Muscle of leg (tissue), 11 donors: Measurements from ENCODE around the gene TMEM242. TPM values are rescaled to one million over a fixed set of nuclear protein-coding genes. Genes with fewer than 3 reads are reported as not detected.

Experiments
- DNase-seq: peaks from one replicate; pipeline ENCODE4 v3.0.0; 2013
- H3K27ac ChIP-seq: one replicate; pipeline ENCODE4 v1.5.1; 2013; ENCODE audit warnings: mild to moderate bottlenecking, low read length, control low read depth
- H3K27me3 ChIP-seq: one replicate; pipeline ENCODE4 v1.6.1; 2013; ENCODE audit warnings: low read length; ENCODE audit not compliant: control insufficient read depth, insufficient read depth
- H3K36me3 ChIP-seq: one replicate; pipeline ENCODE4 v1.6.1; 2013; ENCODE audit warnings: low read length; ENCODE audit not compliant: control insufficient read depth, insufficient read depth
- H3K4me1 ChIP-seq: one replicate; pipeline ENCODE4 v1.6.1; 2013; ENCODE audit warnings: low read length; ENCODE audit not compliant: control insufficient read depth, insufficient read depth
- H3K4me3 ChIP-seq: one replicate; pipeline ENCODE4 v1.5.1; 2013; ENCODE audit warnings: low read length, control low read depth
- H3K9me3 ChIP-seq: replicated peaks from 2 replicates; pipeline ENCODE4 v1.6.1; 2013; ENCODE audit warnings: low read depth, low read length; ENCODE audit not compliant: control insufficient read depth
- WGBS: methylation state at CpG from one replicate; pipeline ENCODE4 v1.1.5; 2013; ENCODE audit warnings: missing lambda C conversion rate; ENCODE audit not compliant: insufficient coverage; 5-methylcytosine and 5-hydroxymethylcytosine counted together
- polyA plus RNA-seq, 8 donors: library from polyadenylated mRNA; unstranded; fragments of 120-200 nt; gene quantifications; one replicate each; pipeline versions ENCODE4 v1.2.1 to v1.2.3, GENCODE V29; 2013; ENCODE audit warnings: inconsistent platforms in 1 of 8, low replicate concordance in 1 of 8; ENCODE audit not compliant: insufficient read length in 8 of 8, insufficient read depth in 1 of 8
- total RNA-seq: library from RNA; stranded (reverse); fragments of 120-200 nt; gene quantifications from one replicate; pipeline ENCODE4 v1.2.4, GENCODE V29; 2013

Gene TMEM242
- total and polyA plus RNA-seq, 9 donors, result 7.7 to 10.9 (median 9.8) TPM

DNA sequence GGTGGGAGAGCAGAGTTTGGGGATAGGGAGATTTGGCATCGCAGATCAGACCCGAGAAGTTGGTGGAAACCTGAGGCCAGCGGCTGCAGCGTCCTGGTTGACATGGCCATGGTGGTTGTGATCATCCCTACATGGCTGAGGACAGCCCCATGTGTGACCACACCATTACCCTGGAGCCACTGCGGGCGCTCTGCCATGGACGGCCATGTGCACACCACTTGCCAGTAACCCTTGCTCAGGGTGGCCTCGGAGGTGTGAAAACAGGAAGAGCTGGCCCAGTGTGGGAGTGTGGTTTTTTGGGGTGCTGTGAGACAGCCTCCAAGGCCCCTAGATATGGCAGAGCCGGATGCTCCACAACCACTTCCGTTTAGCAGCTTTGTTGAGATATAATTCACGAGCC is 64.4 kb downstream of the TMEM242 start:
- Histone ChIP-seq H3K36me3 (no peaks in the 10 kb centered on the region), H3K4me3 (no peak overlapping the region), H3K27ac (no peak overlapping the region), H3K9me3 (no peaks in the 10 kb centered on the region), H3K4me1 (peaks cover 9% of the 10 kb centered on the region), H3K27me3 (peaks cover 6% of the 10 kb centered on the region)
- WGBS, result 92% methylated on average over 9 of the region's 11 CpGs
- DNase-seq, result no peak

DNA sequence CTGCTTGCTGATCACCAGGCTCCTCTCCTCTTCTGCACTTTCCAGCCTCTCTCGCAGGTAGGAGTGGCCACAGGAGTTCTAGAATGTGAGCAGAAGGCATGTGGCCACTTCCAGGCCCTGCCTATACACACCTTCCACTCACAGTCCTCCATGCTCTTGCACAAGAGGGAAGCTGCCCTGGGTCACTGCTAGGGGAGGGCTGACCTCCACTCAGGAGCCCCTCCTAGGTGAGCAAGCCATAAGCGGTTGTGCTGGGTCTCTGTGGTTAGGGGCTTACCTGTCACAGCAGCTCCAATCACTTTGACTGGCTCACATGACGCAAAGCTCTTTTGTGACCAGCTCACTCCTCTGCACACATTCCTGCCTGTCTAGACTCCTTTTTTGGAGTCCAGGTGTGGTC is 68.2 kb downstream of the TMEM242 start:
- no peak for DNase-seq
- no peak overlapping the region for H3K27ac ChIP-seq

DNA sequence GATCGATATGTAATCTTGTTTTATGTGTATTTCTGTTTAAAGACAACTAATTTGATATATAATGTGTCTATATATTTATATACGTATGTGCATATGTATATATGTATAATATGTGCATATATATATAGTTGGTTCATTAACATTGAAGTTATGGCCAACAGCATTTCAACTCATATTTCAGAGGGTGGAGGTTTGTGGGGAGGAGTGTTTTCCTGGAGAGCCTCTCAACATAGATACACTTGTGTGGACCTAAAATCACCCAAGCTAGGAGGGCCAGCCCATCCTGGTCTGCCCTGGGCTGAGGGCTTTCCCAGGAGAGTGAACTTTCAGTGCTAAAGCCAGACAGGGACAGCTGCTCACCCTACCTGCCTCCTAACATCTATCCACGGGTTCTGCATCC is 68.8 kb downstream of the TMEM242 start:
- Histone ChIP-seq H3K4me1 (peaks cover 12% of the 10 kb centered on the region), H3K27me3 (peaks cover 7% of the 10 kb centered on the region), H3K27ac (no peak overlapping the region), H3K9me3 (no peaks in the 10 kb centered on the region), H3K4me3 (no peak overlapping the region), H3K36me3 (no peaks in the 10 kb centered on the region)
- no peak for DNase-seq
- 62% methylated on average over 1 of the region's 3 CpGs for WGBS

More for the DNA sequence above, 68.2 kb downstream of the TMEM242 start:
- Histone ChIP-seq H3K4me1 (peaks cover 7% of the 10 kb centered on the region), H3K36me3 (no peaks in the 10 kb centered on the region), H3K27me3 (peaks cover 7% of the 10 kb centered on the region), H3K9me3 (no peaks in the 10 kb centered on the region), H3K4me3 (no peak overlapping the region)
- WGBS, result 100% methylated on average over 1 of the region's 3 CpGs

- WGBS, result 50% methylated on average over 1 of the region's 7 CpGs
- no peak for DNase-seq
- H3K36me3 ChIP-seq, result no peaks in the 10 kb centered on the region
Observed at GRCh38 chr6:157253699-157254098, 69.6 kb downstream of the TMEM242 start.

DNA sequence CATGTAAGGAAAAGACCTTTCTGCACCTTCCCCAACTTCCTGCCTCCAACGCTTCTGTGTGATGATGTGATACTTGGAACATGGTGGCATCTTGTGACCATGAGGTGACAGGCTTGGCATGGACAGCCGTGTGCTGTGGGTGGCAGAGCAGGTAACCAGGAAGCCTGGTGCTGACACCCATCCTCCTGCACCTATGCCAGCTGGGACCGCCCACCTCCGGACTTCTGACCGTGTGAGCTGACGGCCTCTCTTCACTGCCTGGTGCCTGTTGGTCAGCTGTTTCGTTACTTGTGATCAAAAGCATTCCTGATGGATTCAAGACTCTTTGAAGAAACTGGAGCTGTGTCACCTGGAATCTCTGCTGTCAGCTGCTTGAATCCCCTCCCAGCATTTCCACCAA is 70.3 kb downstream of the TMEM242 start:
- H3K36me3 ChIP-seq, result no peaks in the 10 kb centered on the region
- H3K27ac ChIP-seq, result no peak overlapping the region
- peaks cover 7% of the 10 kb centered on the region for H3K27me3 ChIP-seq
- peaks cover 4% of the 10 kb centered on the region for H3K9me3 ChIP-seq
- 48% methylated on average over 6 of the region's 7 CpGs for WGBS
- DNase-seq, result no peak
- H3K4me1 ChIP-seq, result peaks cover 13% of the 10 kb centered on the region
- H3K4me3 ChIP-seq, result no peak overlapping the region

More at GRCh38 chr6:157253699-157254098, 69.6 kb downstream of the TMEM242 start:
- Histone ChIP-seq H3K4me1 (peaks cover 13% of the 10 kb centered on the region), H3K9me3 (no peaks in the 10 kb centered on the region), H3K27me3 (peaks cover 7% of the 10 kb centered on the region), H3K4me3 (no peak overlapping the region), H3K27ac (no peak overlapping the region)

DNA sequence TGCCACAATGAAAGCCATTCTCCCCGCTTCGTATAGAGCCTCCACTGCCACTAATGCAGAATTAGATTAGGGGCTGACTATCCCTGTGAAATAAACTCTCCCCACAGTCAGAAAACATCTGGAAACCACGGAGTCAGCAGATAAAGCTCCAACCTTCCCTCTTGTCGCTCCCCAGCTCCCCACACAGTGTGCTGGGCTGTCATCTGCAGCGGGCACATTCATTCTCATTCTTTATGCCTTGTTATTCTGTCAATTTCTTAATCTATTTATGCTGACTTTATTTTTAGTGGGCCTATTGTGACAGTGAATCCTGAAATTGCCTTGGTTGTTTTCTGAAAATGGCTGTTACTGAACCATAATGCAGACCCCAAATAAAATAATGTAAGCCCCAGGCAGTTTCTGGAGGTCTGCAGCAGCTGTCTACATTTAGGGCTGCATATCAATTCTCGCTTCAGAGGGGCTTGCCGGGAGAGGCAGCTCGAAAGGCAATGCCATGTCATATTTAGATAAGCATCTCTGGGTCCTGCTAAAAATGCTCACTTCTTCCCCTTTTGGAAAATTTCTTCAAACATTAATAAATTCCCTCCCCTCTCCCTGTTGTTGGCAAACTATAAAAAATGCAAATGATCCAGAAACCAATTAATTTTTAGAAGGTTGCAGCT is 71.6 kb downstream of the TMEM242 start:
- Histone ChIP-seq H3K36me3 (no peaks in the 10 kb centered on the region), H3K27me3 (peaks cover 8% of the 10 kb centered on the region), H3K4me3 (no peak overlapping the region), H3K4me1 (peaks cover 16% of the 10 kb centered on the region), H3K27ac (no peak overlapping the region), H3K9me3 (peaks cover 6% of the 10 kb centered on the region)
- WGBS, result 76% methylated on average over 2 of the region's 8 CpGs
- no peak for DNase-seq

- 29% methylated on average over 6 of the region's 8 CpGs for WGBS
- Histone ChIP-seq H3K4me3 (no peak overlapping the region), H3K36me3 (no peaks in the 10 kb centered on the region), H3K4me1 (peaks cover 26% of the 10 kb centered on the region), H3K27ac (no peak overlapping the region), H3K27me3 (peaks cover 4% of the 10 kb centered on the region), H3K9me3 (peaks cover 6% of the 10 kb centered on the region)
- DNase-seq, result peak; percentile 68
Observed at GRCh38 chr6:157249826-157250225, 73.5 kb downstream of the TMEM242 start.

GRCh38 chr6:157248264-157248663 is 75.1 kb downstream of the TMEM242 start:
- H3K4me1 ChIP-seq, result peaks cover 31% of the 10 kb centered on the region
- no peak for DNase-seq
- H3K4me3 ChIP-seq, result no peak overlapping the region
- peaks cover 6% of the 10 kb centered on the region for H3K9me3 ChIP-seq
- no CpG with 5 or more reads among the region's 1 CpG for WGBS
- H3K36me3 ChIP-seq, result no peaks in the 10 kb centered on the region
- H3K27ac ChIP-seq, result no peak overlapping the region
- peaks cover 3% of the 10 kb centered on the region for H3K27me3 ChIP-seq

DNA sequence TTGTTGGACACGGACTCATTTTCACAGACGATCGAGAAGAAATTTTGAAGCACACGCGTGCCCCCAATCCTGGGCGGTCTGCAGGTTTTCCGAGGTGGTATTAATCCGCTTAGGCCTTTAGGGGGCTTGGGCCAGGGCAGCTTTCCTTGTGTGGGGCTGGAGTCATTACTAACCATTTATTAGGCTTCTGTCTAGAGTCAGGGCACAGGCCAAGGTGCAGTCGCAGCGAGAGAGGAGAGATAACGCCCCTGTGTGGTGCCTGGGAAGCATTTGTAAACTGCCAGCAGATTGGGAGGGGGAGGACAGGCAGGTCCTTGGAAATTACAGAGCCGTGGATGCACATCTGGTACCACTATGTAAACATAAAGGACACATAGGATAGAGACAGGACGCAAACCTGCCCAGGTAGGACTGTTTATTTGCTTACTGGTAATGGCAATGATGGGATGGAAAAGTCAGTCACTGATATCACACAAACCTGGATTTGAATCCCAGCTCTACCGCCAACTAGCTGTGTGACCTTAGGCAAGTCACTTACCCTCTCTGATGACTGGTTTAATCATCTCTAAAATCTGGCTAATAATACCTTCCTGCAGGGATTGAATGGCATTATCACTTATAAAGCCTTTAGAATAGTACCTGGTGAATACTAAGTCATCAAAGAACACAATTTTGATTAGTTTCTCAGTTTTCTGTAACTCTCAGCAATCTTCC is 76.4 kb downstream of the TMEM242 start:
- no peak overlapping the region for H3K4me3 ChIP-seq
- peaks cover 34% of the 10 kb centered on the region for H3K4me1 ChIP-seq
- no peak overlapping the region for H3K27ac ChIP-seq
- H3K9me3 ChIP-seq, result peaks cover 6% of the 10 kb centered on the region
- no peaks in the 10 kb centered on the region for H3K36me3 ChIP-seq
- peaks cover 3% of the 10 kb centered on the region for H3K27me3 ChIP-seq
- 59% methylated on average over 6 of the region's 14 CpGs for WGBS
- no peak for DNase-seq

DNA sequence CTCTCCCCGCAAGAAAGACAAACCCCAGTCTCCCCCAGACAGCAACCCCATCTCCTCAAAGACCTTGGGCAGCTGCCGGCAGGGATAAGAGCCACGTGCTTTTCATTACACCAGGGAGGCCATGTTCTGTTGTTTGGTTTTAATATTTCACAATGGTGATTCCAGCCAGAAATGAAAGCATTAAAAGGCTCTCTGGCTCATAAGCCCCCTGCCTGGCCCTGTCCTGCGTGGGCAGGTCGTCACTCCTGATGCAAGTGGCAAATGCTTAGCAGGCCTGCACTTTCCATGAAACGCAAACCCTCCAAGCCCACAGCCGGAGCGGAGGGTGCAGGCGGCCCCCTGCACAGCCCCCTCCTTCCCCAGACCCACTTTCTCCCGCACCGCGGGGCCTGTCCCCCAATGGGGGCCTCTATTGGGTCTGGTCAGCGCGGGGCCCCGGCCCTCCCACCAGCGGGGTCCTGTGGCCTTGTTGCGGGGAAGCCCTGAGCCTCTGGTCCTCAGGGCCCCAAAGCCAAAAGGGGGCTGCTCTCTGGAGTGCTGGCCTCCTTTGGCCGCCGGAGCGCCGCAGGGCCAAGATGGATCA is 77.2 kb downstream of the TMEM242 start:
- WGBS, result 40% methylated on average over 18 of the region's 21 CpGs

More for the DNA sequence above, 77.2 kb downstream of the TMEM242 start:
- H3K4me3 ChIP-seq, result no peak overlapping the region
- H3K36me3 ChIP-seq, result no peaks in the 10 kb centered on the region
- H3K27ac ChIP-seq, result no peak overlapping the region
- DNase-seq, result peak; percentile 69
- peaks cover 34% of the 10 kb centered on the region for H3K4me1 ChIP-seq
- peaks cover 3% of the 10 kb centered on the region for H3K27me3 ChIP-seq
- peaks cover 6% of the 10 kb centered on the region for H3K9me3 ChIP-seq
